Measurements from ENCODE around the gene SLN. TPM values are rescaled to one million over a fixed set of nuclear protein-coding genes. Genes with fewer than 3 reads are reported as not detected.

SLN gene
- polyA plus RNA-seq, 3 donors = 0.23 to 0.80 (median 0.30) TPM

DNA sequence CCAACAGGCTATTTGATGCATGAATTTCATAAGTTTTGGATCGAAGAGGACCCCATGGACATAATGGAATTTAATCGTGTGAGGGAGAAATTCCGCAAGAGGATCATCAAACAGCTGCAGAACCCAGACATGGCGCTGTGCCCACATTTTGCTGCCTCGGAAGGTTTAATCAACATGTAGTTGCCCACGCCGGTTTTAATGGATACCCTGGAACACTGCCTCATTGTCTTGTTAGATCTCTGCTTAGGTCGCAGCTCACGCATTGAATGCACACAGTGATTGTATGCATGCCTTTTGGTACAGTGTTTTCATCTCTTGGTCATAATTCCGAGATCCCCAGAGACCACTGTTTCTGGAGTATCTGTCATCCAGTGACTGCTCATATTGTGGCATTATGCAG, 46.8 kb downstream of the SLN start:
- no peak for DNase-seq (ENCODE audit: extremely low read depth in 1 of 11, low read depth in 9 of 11, low spot score in 4 of 11)

GRCh38 chr11:107661656-107662055, 50.2 kb downstream of the SLN start:
- DNase-seq (ENCODE audit: extremely low read depth in 1 of 11, low read depth in 9 of 11, low spot score in 4 of 11) = no peak

DNA sequence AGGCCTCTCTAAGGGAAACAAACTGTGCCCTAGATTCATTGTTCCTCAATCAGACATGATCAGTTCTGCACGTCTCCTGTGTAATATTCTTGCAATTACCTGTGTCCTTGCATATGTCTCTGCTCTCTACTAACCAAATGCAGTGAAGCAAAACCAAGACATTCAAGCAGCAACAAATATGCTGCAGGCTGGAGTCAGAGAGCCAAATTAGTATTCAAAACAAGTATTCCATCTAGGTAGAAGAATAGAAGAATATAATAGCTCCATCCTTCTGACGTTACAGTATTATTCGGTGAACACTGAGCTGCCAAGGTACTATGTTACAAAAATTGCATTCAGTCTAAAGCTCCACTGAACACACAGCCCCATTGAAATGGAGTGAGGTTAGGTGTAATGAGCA, 51.8 kb downstream of the SLN start:
- no peak for DNase-seq (ENCODE audit: extremely low read depth in 1 of 11, low read depth in 9 of 11, low spot score in 4 of 11)

DNA sequence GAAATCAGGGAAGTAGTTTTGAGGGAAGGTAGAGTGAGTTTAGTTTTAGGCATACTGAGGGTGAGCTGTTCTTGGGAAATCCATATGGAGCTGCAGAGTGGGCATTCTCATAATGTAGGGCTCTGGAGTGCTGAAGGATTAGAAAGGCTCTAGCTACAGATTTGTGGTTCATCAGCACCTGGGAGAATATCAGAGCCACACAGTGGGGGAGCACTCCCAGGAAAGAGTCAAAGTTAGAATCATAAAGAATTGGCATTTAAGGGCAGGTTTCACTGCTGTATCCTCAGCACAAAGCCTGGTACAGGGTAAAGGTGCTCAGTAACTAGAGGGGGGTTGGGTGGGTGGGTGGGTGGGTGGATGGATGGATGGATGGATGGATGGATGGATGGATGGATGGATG, 52.5 kb downstream of the SLN start:
- DNase-seq (ENCODE audit: extremely low read depth in 1 of 11, low read depth in 9 of 11, low spot score in 4 of 11) = no peak

Other genes with a start within 250 kb of the SLN start
- 10 to 100 TPM; 10.9 to 12.9 (median 11.5) TPM for gene ALKBH8, start 146.3 kb downstream of the SLN start, polyA plus RNA-seq (ENCODE audit: insufficient read length in 3 of 3)
- under 1 TPM; 0.12 to 0.29 (median 0.16) TPM for gene ELMOD1, start 120.9 kb downstream of the SLN start, polyA plus RNA-seq (ENCODE audit: insufficient read length in 3 of 3)
- gene SLC35F2, start 146.7 kb upstream of the SLN start, polyA plus RNA-seq (ENCODE audit: insufficient read length in 3 of 3) = 10 to 100 TPM; 13.5 to 17.4 (median 15.1) TPM
- 1 to 10 TPM in 1 of 3 donors, under 1 TPM in 2; 0.56 to 1.0 (median 0.82) TPM for gene RAB39A, start 216.4 kb upstream of the SLN start, polyA plus RNA-seq (ENCODE audit: insufficient read length in 3 of 3)

Measured in renal cortex interstitium (tissue), 11 donors.